Measurements from ENCODE around the gene STK39. TPM values are rescaled to one million over a fixed set of nuclear protein-coding genes. Genes with fewer than 3 reads are reported as not detected.

The STK39 gene
- total RNA-seq, 1 donor from 2014 or later: 26.9 TPM

- DNase-seq (ENCODE audit: extremely low spot score, unreplicated experiment): no peak
These were observed 193.7 kb downstream of the STK39 start for GRCh38 chr2:168053676-168054075.

GRCh38 chr2:168052773-168053172 is 194.6 kb downstream of the STK39 start:
- H3K27me3 Mint-ChIP-seq (ENCODE audit: unreplicated experiment): no peaks in the 10 kb centered on the region
- no peaks in the 10 kb centered on the region for H3K9me3 Mint-ChIP-seq (ENCODE audit: unreplicated experiment)
- peaks cover 10% of the 10 kb centered on the region for H3K4me1 Mint-ChIP-seq (ENCODE audit: unreplicated experiment)
- H3K36me3 Mint-ChIP-seq (ENCODE audit: unreplicated experiment): peaks cover 9% of the 10 kb centered on the region
- TF ChIP-seq CTCF (IDR thresholded peaks at IDR 0.05): no peak
- DNase-seq (ENCODE audit: extremely low spot score, unreplicated experiment): no peak
- H3K27ac Mint-ChIP-seq (ENCODE audit: unreplicated experiment): no peak overlapping the region
- no peak overlapping the region for H3K4me3 Mint-ChIP-seq (ENCODE audit: unreplicated experiment)

More at GRCh38 chr2:168053676-168054075, 193.7 kb downstream of the STK39 start:
- H3K9me3 Mint-ChIP-seq (ENCODE audit: unreplicated experiment): no peaks in the 10 kb centered on the region
- H3K27ac Mint-ChIP-seq (ENCODE audit: unreplicated experiment): no peak overlapping the region
- TF ChIP-seq CTCF (IDR thresholded peaks at IDR 0.05): no peak
- peaks cover 8% of the 10 kb centered on the region for H3K36me3 Mint-ChIP-seq (ENCODE audit: unreplicated experiment)
- peaks cover 9% of the 10 kb centered on the region for H3K4me1 Mint-ChIP-seq (ENCODE audit: unreplicated experiment)
- no peaks in the 10 kb centered on the region for H3K27me3 Mint-ChIP-seq (ENCODE audit: unreplicated experiment)
- no peak overlapping the region for H3K4me3 Mint-ChIP-seq (ENCODE audit: unreplicated experiment)

- Mint-ChIP-seq H3K4me3 (ENCODE audit: unreplicated experiment) (no peak overlapping the region), H3K36me3 (ENCODE audit: unreplicated experiment) (peaks cover 9% of the 10 kb centered on the region), H3K4me1 (ENCODE audit: unreplicated experiment) (peaks cover 32% of the 10 kb centered on the region), H3K27ac (ENCODE audit: unreplicated experiment) (no peak overlapping the region), H3K27me3 (ENCODE audit: unreplicated experiment) (no peaks in the 10 kb centered on the region), H3K9me3 (ENCODE audit: unreplicated experiment) (no peaks in the 10 kb centered on the region)
- TF ChIP-seq CTCF (IDR thresholded peaks at IDR 0.05): no peak
- DNase-seq (ENCODE audit: extremely low spot score, unreplicated experiment): no peak
These were observed 197.0 kb downstream of the STK39 start for GRCh38 chr2:168050377-168050776.

- H3K4me3 Mint-ChIP-seq (ENCODE audit: unreplicated experiment): no peak overlapping the region
- H3K4me1 Mint-ChIP-seq (ENCODE audit: unreplicated experiment): peaks cover 35% of the 10 kb centered on the region
- peaks cover 6% of the 10 kb centered on the region for H3K36me3 Mint-ChIP-seq (ENCODE audit: unreplicated experiment)
- no peaks in the 10 kb centered on the region for H3K27me3 Mint-ChIP-seq (ENCODE audit: unreplicated experiment)
- TF ChIP-seq CTCF (IDR thresholded peaks at IDR 0.05): no peak
- no peaks in the 10 kb centered on the region for H3K9me3 Mint-ChIP-seq (ENCODE audit: unreplicated experiment)
- H3K27ac Mint-ChIP-seq (ENCODE audit: unreplicated experiment): no peak overlapping the region
- DNase-seq (ENCODE audit: extremely low spot score, unreplicated experiment): no peak
These were observed 197.8 kb downstream of the STK39 start for GRCh38 chr2:168049609-168050008.

- H3K4me3 Mint-ChIP-seq (ENCODE audit: unreplicated experiment): no peak overlapping the region
- TF ChIP-seq CTCF (IDR thresholded peaks at IDR 0.05): no peak
- no peaks in the 10 kb centered on the region for H3K27me3 Mint-ChIP-seq (ENCODE audit: unreplicated experiment)
- peaks cover 35% of the 10 kb centered on the region for H3K4me1 Mint-ChIP-seq (ENCODE audit: unreplicated experiment)
- H3K27ac Mint-ChIP-seq (ENCODE audit: unreplicated experiment): peak overlapping the region; percentile 90
- no peak for DNase-seq (ENCODE audit: extremely low spot score, unreplicated experiment)
- no peaks in the 10 kb centered on the region for H3K9me3 Mint-ChIP-seq (ENCODE audit: unreplicated experiment)
- peaks cover 6% of the 10 kb centered on the region for H3K36me3 Mint-ChIP-seq (ENCODE audit: unreplicated experiment)
These were observed 200.2 kb downstream of the STK39 start for GRCh38 chr2:168047091-168047690.
